Esophagus muscularis mucosa (tissue), 4 donors: ENCODE results near the gene MED13L. TPM values are rescaled to one million over a fixed set of nuclear protein-coding genes. Genes with fewer than 3 reads are reported as not detected.

Source experiments
- DNase-seq: peaks from one replicate; pipeline ENCODE4 v3.0.0-alpha.2; 2017; ENCODE audit errors: extremely low spot score
- H3K27ac ChIP-seq, 4 donors: fragments of 200-600 bp; sonication (generic); replicated peaks in 1 of 4; 1 replicate in 3 of 4; 2 replicates in 1 of 4; pipeline ENCODE4 v1.5.1; 2016 to 2019; ENCODE audit warnings: mild to moderate bottlenecking in 1 of 4
- H3K27me3 ChIP-seq, 4 donors: fragments of 200-600 bp; sonication (generic); one replicate each; pipeline versions ENCODE4 v1.5.1 to v1.6.0; 2016 to 2019
- H3K36me3 ChIP-seq, 4 donors: fragments of 200-600 bp; sonication (generic); one replicate each; pipeline ENCODE4 v1.5.1; 2016 to 2019
- H3K4me1 ChIP-seq, 4 donors: fragments of 200-600 bp; sonication (generic); one replicate each; pipeline ENCODE4 v1.5.1; 2016 to 2019
- H3K4me3 ChIP-seq, 4 donors: fragments of 200-600 bp; sonication (generic); 1 replicate in 2 of 4; 2 replicates in 2 of 4; pipeline ENCODE4 v1.5.1; 2016 to 2019; ENCODE audit warnings: mild to moderate bottlenecking in 4 of 4, moderate library complexity in 1 of 4
- H3K9me3 ChIP-seq, 4 donors: fragments of 200-600 bp; sonication (generic); 1 replicate in 3 of 4; 2 replicates in 1 of 4; pipeline ENCODE4 v1.5.1; 2016 to 2019
- CTCF ChIP-seq, 3 experiments: fragments of 200-600 bp in 2 of 3; fragments of 450-650 bp in 1 of 3; sonication (generic) in 2 of 3; IDR thresholded peaks; one replicate each; pipeline ENCODE4 v1.5.1; 2017 to 2019; ENCODE audit warnings: antibody characterized with exemption in 3 of 3, mild to moderate bottlenecking in 2 of 3, moderate library complexity in 1 of 3
- EP300 ChIP-seq: sonication (generic); formaldehyde crosslinking; IDR thresholded peaks from one replicate; pipeline ENCODE4 v1.6.1; 2017; ENCODE audit warnings: antibody characterized with exemption
- POLR2A ChIP-seq: fragments of 450-650 bp; IDR thresholded peaks from one replicate; pipeline ENCODE4 v1.6.1; 2017; ENCODE audit warnings: antibody characterized with exemption, moderate library complexity, mild to moderate bottlenecking, low read depth
- POLR2AphosphoS5 ChIP-seq, 2 donors: sonication (generic); formaldehyde crosslinking; IDR thresholded peaks; one replicate each; pipeline ENCODE4 v1.6.1; 2017; ENCODE audit warnings: antibody characterized with exemption in 2 of 2
- WGBS: methylation state at CpG from one replicate; pipeline ENCODE4 v1.1.5; 2018; 5-methylcytosine and 5-hydroxymethylcytosine counted together
- intact Hi-C: fragments of 100-400 bp; cut with DNase I; formaldehyde crosslinking; loops from one replicate; pipeline ENCODE4 v1.15.1; 2023
- total RNA-seq, 4 donors: library from RNA; depleted of rRNA; stranded (reverse); fragments of >200 nt; gene quantifications; one replicate each; pipeline versions ENCODE4 v1.1.0 to v1.2.1, GENCODE V29; 2016

MED13L gene
- total RNA-seq, 4 donors from 2014 or later, result 141 to 350 (median 175) TPM

DNA sequence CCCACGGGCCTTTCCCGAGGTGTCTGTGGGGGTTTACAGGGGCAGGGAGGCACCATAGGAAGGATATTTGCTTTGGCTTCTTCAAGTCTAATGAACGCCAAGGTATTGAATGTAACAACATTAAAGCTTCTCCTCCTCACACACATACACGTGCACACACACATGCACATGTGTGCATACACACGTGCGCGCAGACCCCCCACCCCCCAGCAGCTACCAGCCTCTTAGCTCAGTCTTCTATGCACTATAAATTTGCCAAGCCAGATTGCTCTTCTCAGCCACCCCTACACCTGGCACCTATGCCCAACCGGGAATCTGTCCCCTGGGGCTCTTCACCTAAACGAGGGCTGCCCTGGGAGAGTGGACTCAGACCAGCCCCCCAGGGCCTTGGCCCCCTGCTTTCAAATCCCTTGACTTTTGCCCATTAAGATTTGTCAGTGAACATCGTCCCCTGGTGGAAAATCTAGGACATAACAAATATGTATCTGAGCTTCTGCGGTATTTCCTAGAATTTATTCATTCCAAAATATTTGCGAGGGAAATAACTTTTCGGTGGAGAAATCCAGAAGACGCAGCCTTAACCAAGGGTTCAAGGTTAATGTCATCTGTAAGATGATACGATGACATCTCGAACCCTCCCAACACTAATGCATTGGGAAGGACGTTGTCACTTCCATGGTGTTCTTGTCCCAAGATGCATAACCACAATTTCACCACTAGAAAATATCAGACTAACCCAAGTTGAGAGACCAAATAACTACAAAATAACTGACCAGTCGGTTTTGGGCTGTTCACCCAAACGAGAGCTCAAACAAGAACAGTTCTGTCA is 330.4 kb downstream of the MED13L start:
- WGBS, result 88% methylated on average over 19 of the region's 19 CpGs
- intact Hi-C loops, result no loop called here
- TF ChIP-seq EP300 (no peak), CTCF (IDR thresholded peaks at IDR 0.05) (peak in 1 of 3 experiments; percentile 26)
- H3K9me3 ChIP-seq, result no peaks in the 10 kb centered on the region
- no peak overlapping the region for H3K4me3 ChIP-seq
- DNase-seq, result peak; percentile 72
- H3K27me3 ChIP-seq, result peaks cover 0 to 7% (median 0%) of the 10 kb centered on the region in 4 donors
- peaks cover 0 to 13% (median 6%) of the 10 kb centered on the region in 4 donors for H3K36me3 ChIP-seq
- peaks cover 0 to 9% (median 3%) of the 10 kb centered on the region in 4 donors for H3K4me1 ChIP-seq
- H3K27ac ChIP-seq, result no peak overlapping the region

DNA sequence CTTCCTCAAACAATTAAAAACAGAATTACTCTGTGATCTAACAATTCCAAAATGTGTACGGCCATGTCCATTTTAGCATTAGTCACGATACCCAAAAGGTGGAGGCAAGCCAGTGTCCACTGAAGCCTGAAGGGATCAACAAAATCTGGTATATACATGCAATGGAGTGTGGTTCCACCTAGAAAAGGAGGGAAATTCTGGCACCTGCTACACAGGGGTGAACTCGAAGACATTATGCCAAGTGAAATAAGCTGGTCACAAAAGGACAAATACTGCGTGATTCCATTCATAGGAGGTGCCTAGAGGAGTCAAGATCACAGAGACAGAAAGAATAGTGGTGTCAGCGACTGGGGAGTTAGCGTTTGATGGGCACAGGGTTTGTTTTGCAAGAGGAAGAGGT is 331.4 kb downstream of the MED13L start:
- Histone ChIP-seq H3K4me1 (peaks cover 0 to 9% (median 3%) of the 10 kb centered on the region in 4 donors), H3K27ac (no peak overlapping the region), H3K36me3 (peaks cover 0 to 13% (median 6%) of the 10 kb centered on the region in 4 donors), H3K9me3 (no peaks in the 10 kb centered on the region), H3K27me3 (peaks cover 0 to 7% (median 0%) of the 10 kb centered on the region in 4 donors), H3K4me3 (no peak overlapping the region)
- peak; percentile 42 for DNase-seq
- TF ChIP-seq CTCF (IDR thresholded peaks at IDR 0.05) (no peak), POLR2A (no peak)
- intact Hi-C loops, result no loop called here
- 91% methylated on average over 6 of the region's 6 CpGs for WGBS

GRCh38 chr12:115945491-115945885 is 332.0 kb downstream of the MED13L start:
- Histone ChIP-seq H3K27ac (no peak overlapping the region), H3K4me1 (peaks cover 0 to 9% (median 3%) of the 10 kb centered on the region in 4 donors), H3K4me3 (no peak overlapping the region), H3K27me3 (peaks cover 0 to 7% (median 0%) of the 10 kb centered on the region in 4 donors), H3K36me3 (peaks cover 0 to 12% (median 4%) of the 10 kb centered on the region in 4 donors), H3K9me3 (no peaks in the 10 kb centered on the region)
- intact Hi-C loops, result no loop called here
- DNase-seq, result peak; percentile 70
- TF ChIP-seq POLR2A (no peak), EP300 (no peak), POLR2AphosphoS5 (IDR thresholded peaks at IDR 0.05) (no peak), CTCF (IDR thresholded peaks at IDR 0.05) (no peak)
- WGBS, result 83% methylated on average over 5 of the region's 5 CpGs

DNA sequence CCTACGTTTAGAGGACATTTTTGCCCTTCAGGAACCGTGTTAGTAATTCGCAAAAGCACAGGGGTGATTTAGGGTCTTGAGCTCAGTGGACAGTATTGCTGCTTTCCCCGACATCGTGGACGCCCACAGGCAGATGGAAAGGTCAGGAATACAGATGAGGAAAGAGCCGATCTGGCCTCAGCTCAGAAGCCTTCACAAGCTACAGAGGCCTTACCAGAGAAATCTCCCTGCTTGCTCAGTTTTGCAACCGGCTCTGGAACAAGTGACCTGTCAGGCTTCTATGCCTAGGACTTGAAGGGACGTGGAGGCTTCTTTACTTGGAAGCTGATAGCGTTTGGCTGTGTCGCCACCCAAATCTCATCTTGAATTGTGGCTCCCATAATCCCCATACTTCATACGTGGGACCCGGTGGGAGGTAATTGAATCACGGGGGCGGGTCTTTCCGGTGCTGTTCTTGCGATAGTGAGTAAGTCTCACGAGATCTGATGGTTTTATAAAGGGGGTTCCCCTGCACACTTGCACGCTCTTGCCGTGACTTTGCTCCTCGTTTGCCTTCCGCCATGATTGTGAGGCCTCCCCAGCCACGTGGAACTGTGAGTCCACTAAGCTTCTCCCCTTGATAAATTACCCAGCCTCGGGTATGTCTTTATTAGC is 332.5 kb downstream of the MED13L start:
- DNase-seq, result peak; percentile 87
- H3K27ac ChIP-seq, result no peak overlapping the region
- WGBS, result 87% methylated on average over 17 of the region's 24 CpGs

More for the DNA sequence above, 332.5 kb downstream of the MED13L start:
- Histone ChIP-seq H3K9me3 (peaks cover 0 to under 1% (median 0%) of the 10 kb centered on the region in 4 donors), H3K4me1 (peaks cover 0 to 9% (median 3%) of the 10 kb centered on the region in 4 donors), H3K27me3 (peaks cover 0 to 7% (median 0%) of the 10 kb centered on the region in 4 donors), H3K36me3 (peaks cover 0 to 7% (median 2%) of the 10 kb centered on the region in 4 donors), H3K4me3 (no peak overlapping the region)
- intact Hi-C loops, result no loop called here
- TF ChIP-seq CTCF (IDR thresholded peaks at IDR 0.05) (no peak), EP300 (no peak), POLR2AphosphoS5 (IDR thresholded peaks at IDR 0.05) (no peak)
